ENCODE results near the gene CES2.
A peak's percentile ranks its signal among the peaks of the same experiment; 100 is the strongest.
"Not testable (repeated sequence)": the region's sequence is repeated elsewhere in the genome, so short reads cannot be mapped to it uniquely, and the experiment has no call there.

Gene CES2

GRCh38 chr16:66935314-66936011 lies at the start of gene CES2:
CES2 (plus strand) TSS chr16:66935516; CDS start chr16:66935636, 120 bp downstream.
- DNase-seq: no peak

- no peak for DNase-seq
These were observed 49.0 kb upstream of the CES2 start for GRCh38 chr16:66886321-66886720.

- no peak for DNase-seq
These were observed 48.4 kb upstream of the CES2 start for GRCh38 chr16:66886914-66887313.

- no peak for DNase-seq
These were observed 46.4 kb upstream of the CES2 start for GRCh38 chr16:66888647-66889615.

GRCh38 chr16:66889622-66890021 lies 45.7 kb upstream of the CES2 start:
- no peak for DNase-seq

- DNase-seq: no peak
These were observed 44.5 kb upstream of the CES2 start for GRCh38 chr16:66890799-66891198.

- no peak for DNase-seq
These were observed 44.0 kb upstream of the CES2 start for GRCh38 chr16:66891360-66891759.

GRCh38 chr16:66891797-66892196 lies 43.5 kb upstream of the CES2 start:
- DNase-seq: no peak

GRCh38 chr16:66894055-66894454 lies 41.3 kb upstream of the CES2 start:
- DNase-seq: no peak

- peak; percentile 15 for DNase-seq
These were observed 40.2 kb upstream of the CES2 start for GRCh38 chr16:66894948-66895688.

GRCh38 chr16:66895689-66895979 lies 39.7 kb upstream of the CES2 start:
- no peak for DNase-seq

- no peak for DNase-seq
These were observed 39.3 kb upstream of the CES2 start for GRCh38 chr16:66895999-66896398.

GRCh38 chr16:66896682-66897081 lies 38.6 kb upstream of the CES2 start:
- not testable (repeated sequence) for DNase-seq

- no peak for DNase-seq
These were observed 37.1 kb upstream of the CES2 start for GRCh38 chr16:66898207-66898606.

GRCh38 chr16:66898933-66899309 lies 36.4 kb upstream of the CES2 start:
- no peak for DNase-seq

- DNase-seq: no peak
These were observed 35.9 kb upstream of the CES2 start for GRCh38 chr16:66899310-66899944.

GRCh38 chr16:66899945-66900710 lies 35.2 kb upstream of the CES2 start:
- DNase-seq: no peak

- DNase-seq: no peak
These were observed 34.4 kb upstream of the CES2 start for GRCh38 chr16:66900721-66901441.

- DNase-seq: no peak
These were observed 33.7 kb upstream of the CES2 start for GRCh38 chr16:66901626-66902025.

GRCh38 chr16:66902648-66903543 lies 32.4 kb upstream of the CES2 start:
- DNase-seq: no peak

All from GF-D8 (cell line).